ENCODE results near the gene ZNF225. TPM values are rescaled to one million over a fixed set of nuclear protein-coding genes. Genes with fewer than 3 reads are reported as not detected.
A peak's percentile ranks its signal among the peaks of the same experiment; 100 is the strongest.

The ZNF225 gene
- total and polyA plus RNA-seq, 9 of the 15 experiments (the other 6 are each of a cell fraction or from before 2014, with no cell fraction given), result 1.4 to 4.2 (median 2.2) TPM

DNA sequence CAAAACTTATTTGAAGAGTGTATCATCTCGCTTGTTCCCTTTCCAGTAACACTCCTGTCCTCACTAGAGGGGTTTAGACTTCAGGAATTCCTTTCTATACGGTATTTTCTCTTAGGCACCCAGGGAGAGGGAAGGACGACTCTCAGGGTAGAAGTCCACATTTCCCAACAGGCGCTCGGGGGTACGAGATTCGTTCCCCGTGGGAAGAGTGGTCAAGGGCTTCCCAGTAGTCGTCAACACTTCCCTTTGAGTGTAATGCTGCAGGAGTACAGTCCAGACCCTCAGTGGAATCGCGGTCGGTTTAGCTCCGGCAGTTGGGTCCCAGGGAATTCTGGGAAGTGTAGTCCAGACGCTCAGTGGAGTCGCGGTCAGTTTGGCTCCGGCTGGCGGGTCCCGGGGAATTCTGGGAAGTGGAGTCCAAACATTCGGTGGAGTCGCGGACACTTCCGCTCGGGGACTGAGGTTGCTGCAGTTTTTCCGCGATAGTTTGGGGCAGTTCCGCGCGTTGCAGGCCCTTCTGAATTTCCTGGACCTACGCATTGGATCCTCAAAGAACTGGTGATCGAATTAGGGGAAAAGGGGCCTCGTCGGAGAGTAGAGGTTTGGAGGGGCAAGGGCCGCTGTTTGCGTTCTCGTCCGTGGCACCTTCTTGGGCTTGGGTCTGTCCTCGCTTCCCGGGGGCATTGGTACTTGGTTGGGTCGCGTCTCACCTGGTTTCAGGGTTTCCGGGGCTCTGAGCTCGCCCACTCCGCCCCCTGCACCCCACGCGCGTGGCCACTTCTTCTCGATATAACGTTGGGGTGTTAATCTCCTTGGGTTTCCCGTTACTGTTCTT, 19.1 kb upstream of the ZNF225 start, which contains the start of gene ZNF224 (continued):
- TF ChIP-seq SMARCC2 (IDR thresholded peaks at IDR 0.05; ENCODE audit: low read depth) (no peak), SNRNP70 (optimal IDR thresholded peaks at IDR 0.05; ENCODE audit: low read depth, low read length) (no peak), CTBP1 (IDR thresholded peaks at IDR 0.05; ENCODE audit: borderline replicate concordance) (no peak), CC2D1A (IDR thresholded peaks at IDR 0.05) (no peak), MTF1 (CRISPR knock-in tag; IDR thresholded peaks at IDR 0.05; ENCODE audit: borderline replicate concordance) (no peak), ZC3H11A (IDR thresholded peaks at IDR 0.05; ENCODE audit: low read depth, low read length) (no peak), ZNF644 (tag; IDR thresholded peaks at IDR 0.05; ENCODE audit: low read depth) (peak; percentile 80), SLC30A9 (CRISPR knock-in tag; IDR thresholded peaks at IDR 0.05) (no peak), YY1 (IDR thresholded peaks at IDR 0.05; ENCODE audit: borderline replicate concordance in 1 of 3, control insufficient read depth in 1 of 3, extremely low read depth in 1 of 3, insufficient read depth in 3 of 3, insufficient read length in 1 of 3, insufficient replicate concordance in 2 of 3, low read depth in 1 of 3, low read length in 2 of 3) (peak in 2 of 3 experiments; percentile 39 to 54)
- TF ChIP-seq, protein P1, sequence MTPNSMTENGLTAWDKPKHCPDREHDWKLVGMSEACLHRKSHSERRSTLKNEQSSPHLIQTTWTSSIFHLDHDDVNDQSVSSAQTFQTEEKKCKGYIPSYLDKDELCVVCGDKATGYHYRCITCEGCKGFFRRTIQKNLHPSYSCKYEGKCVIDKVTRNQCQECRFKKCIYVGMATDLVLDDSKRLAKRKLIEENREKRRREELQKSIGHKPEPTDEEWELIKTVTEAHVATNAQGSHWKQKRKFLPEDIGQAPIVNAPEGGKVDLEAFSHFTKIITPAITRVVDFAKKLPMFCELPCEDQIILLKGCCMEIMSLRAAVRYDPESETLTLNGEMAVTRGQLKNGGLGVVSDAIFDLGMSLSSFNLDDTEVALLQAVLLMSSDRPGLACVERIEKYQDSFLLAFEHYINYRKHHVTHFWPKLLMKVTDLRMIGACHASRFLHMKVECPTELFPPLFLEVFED (CRISPR knock-in tag; conservative IDR thresholded peaks at IDR 0.05), result no peak
- TF ChIP-seq, protein P2, sequence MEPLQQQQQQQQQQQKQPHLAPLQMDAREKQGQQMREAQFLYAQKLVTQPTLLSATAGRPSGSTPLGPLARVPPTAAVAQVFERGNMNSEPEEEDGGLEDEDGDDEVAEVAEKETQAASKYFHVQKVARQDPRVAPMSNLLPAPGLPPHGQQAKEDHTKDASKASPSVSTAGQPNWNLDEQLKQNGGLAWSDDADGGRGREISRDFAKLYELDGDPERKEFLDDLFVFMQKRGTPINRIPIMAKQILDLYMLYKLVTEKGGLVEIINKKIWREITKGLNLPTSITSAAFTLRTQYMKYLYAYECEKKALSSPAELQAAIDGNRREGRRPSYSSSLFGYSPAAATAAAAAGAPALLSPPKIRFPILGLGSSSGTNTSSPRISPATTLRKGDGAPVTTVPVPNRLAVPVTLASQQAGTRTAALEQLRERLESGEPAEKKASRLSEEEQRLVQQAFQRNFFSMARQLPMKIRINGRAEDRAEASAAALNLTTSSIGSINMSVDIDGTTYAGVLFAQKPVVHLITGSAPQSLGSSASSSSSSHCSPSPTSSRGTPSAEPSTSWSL (CRISPR knock-in tag; IDR thresholded peaks at IDR 0.05; ENCODE audit: borderline replicate concordance), result no peak
- TF ChIP-seq, protein P3, sequence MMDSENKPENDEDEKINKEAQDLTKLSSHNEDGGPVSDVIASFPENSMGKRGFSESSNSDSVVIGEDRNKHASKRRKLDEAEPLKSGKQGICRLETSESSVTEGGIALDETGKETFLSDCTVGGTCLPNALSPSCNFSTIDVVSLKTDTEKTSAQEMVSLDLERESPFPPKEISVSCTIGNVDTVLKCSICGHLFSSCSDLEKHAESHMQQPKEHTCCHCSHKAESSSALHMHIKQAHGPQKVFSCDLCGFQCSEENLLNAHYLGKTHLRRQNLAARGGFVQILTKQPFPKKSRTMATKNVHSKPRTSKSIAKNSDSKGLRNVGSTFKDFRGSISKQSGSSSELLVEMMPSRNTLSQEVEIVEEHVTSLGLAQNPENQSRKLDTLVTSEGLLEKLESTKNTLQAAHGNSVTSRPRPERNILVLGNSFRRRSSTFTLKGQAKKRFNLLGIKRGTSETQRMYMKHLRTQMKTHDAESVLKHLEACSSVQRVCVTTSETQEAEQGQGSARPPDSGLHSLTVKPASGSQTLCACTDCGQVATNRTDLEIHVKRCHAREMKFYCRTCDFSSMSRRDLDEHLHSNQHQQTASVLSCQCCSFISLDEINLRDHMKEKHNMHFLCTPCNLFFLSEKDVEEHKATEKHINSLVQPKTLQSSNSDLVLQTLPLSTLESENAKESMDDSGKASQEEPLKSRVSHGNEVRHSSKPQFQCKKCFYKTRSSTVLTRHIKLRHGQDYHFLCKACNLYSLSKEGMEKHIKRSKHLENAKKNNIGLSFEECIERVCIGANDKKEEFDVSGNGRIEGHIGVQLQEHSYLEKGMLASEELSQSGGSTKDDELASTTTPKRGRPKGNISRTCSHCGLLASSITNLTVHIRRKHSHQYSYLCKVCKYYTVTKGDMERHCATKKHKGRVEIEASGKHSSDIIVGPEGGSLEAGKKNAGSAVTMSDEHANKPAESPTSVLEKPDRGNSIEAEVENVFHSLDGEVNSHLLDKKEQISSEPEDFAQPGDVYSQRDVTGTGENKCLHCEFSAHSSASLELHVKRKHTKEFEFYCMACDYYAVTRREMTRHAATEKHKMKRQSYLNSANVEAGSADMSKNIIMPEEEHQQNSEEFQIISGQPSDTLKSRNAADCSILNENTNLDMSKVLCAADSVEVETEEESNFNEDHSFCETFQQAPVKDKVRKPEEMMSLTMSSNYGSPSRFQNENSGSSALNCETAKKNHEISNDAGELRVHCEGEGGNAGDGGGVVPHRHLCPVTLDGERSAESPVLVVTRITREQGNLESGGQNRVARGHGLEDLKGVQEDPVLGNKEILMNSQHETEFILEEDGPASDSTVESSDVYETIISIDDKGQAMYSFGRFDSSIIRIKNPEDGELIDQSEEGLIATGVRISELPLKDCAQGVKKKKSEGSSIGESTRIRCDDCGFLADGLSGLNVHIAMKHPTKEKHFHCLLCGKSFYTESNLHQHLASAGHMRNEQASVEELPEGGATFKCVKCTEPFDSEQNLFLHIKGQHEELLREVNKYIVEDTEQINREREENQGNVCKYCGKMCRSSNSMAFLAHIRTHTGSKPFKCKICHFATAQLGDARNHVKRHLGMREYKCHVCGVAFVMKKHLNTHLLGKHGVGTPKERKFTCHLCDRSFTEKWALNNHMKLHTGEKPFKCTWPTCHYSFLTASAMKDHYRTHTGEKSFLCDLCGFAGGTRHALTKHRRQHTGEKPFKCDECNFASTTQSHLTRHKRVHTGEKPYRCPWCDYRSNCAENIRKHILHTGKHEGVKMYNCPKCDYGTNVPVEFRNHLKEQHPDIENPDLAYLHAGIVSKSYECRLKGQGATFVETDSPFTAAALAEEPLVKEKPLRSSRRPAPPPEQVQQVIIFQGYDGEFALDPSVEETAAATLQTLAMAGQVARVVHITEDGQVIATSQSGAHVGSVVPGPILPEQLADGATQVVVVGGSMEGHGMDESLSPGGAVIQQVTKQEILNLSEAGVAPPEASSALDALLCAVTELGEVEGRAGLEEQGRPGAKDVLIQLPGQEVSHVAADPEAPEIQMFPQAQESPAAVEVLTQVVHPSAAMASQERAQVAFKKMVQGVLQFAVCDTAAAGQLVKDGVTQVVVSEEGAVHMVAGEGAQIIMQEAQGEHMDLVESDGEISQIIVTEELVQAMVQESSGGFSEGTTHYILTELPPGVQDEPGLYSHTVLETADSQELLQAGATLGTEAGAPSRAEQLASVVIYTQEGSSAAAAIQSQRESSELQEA (IDR thresholded peaks at IDR 0.05; ENCODE audit: low read depth), result no peak
- TF ChIP-seq, protein P4, sequence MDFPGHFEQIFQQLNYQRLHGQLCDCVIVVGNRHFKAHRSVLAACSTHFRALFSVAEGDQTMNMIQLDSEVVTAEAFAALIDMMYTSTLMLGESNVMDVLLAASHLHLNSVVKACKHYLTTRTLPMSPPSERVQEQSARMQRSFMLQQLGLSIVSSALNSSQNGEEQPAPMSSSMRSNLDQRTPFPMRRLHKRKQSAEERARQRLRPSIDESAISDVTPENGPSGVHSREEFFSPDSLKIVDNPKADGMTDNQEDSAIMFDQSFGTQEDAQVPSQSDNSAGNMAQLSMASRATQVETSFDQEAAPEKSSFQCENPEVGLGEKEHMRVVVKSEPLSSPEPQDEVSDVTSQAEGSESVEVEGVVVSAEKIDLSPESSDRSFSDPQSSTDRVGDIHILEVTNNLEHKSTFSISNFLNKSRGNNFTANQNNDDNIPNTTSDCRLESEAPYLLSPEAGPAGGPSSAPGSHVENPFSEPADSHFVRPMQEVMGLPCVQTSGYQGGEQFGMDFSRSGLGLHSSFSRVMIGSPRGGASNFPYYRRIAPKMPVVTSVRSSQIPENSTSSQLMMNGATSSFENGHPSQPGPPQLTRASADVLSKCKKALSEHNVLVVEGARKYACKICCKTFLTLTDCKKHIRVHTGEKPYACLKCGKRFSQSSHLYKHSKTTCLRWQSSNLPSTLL (IDR thresholded peaks at IDR 0.05), result no peak

Data from K562 (cell line).